Measurements from ENCODE around the gene DGKD.
"Not testable (repeated sequence)": the region's sequence is repeated elsewhere in the genome, so short reads cannot be mapped to it uniquely, and the experiment has no call there.

Gene DGKD

DNA sequence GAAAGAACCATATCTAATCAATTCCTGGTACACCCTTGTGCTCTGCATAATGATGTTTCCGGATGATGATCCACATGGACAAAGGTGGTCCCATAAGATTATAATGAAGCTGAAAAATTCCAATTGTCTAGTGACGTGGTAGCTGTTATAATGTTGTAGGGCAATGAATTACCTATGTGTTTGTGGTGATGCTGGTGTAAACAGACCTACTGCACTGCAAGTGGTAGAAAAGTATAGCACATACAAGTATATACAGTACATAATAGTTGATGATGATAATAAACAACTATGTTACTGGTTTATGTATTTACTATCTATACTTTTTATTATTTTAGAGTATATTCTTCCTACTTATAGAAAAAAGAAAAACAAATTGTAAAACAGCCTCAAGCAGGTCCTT, 8.4 kb downstream of the DGKD start:
- DNase-seq = no peak

DNA sequence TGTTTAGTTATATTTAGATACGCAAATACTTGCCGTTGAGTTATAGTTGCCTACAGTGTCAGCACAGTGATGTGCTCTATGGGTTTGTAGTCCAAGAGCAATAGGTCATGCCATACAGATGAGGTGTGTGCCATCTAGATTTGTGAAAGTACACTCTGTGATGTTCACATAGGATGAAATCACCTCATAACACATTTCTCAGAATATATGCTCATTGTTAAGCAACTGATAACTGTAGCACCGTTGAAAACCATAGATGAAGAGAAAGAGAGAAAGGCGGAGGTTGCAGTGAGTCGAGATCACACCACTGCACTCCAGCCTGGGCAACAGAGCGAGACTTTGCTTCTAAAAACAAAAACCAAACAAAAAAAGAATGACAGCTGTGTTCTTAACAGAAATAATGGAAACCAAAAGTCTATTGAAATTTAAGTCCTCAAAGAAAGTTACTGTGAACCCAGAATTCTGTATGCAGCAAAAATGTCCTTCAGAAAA, 9.5 kb downstream of the DGKD start:
- DNase-seq = no peak

DNA sequence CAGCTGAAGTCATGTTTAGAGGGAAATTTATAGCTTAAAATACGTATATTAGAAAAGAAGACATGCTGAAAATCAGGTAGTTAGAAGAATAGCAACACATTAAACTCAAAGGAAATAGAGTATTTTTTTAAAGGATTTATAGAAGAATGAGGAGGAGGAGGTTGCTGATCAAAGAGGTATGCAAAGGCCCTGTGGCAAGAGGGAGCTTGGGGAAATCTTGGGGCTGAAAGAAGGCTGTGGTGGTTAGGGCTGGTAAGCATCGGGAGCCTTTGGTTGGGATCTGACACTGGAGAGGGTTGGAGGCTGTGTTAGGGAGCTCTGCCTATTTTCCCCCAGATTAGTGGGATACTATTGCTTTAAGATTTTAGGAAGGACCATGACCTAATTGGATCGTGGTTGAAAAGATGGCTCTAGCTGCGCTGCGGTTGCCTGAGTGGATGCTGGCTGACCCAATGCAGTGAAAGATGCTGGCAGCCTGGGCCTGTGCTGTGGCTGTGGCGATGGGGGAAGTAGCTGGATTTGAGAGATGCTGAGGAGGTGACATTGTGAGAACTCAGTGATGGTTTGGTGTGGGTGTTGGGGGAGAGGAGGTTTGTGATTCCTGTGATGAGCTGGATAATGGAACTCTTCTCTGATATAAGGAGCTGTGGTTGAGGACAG, 11.7 kb downstream of the DGKD start:
- DNase-seq = no peak

DNA sequence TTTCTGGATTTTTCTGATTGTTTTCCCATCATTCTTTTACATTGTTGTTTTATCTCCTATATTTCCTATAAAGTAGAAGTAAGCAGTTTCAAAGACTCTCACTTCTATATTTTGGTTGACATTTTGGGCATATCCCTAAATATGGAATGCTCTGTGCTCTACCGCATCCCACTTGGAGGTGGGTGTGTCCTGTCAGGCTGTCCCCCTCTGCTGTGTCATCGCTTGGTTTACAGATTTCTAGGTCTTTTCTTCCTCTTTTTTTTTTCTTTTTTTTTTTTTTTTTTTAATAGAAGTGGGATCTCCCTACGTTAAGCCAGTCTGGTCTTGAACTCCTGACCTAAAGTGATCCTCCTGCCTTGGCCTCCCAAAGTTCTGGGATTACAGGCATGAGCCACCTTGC, 13.3 kb downstream of the DGKD start:
- DNase-seq = no peak

DNA sequence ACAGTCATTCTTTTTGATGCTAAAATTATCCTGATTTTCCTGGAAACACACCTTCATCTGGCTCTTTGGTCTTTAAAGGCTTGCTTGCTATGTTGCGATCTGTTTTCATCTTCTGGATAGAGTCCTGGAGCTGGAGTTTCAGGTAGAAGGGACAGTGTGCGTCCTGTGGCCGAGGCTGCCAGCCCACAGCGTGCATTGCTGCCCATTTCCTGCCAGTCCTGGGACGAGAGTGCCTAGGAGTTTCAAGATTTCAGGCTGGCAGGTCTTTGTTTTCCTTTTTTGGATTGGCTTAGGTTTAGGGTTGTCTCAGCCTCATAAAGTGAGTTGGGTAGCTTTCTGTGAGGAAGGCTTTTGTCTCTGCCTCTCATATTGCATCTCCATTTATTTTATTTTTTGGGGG, 14.5 kb downstream of the DGKD start:
- DNase-seq = no peak

DNA sequence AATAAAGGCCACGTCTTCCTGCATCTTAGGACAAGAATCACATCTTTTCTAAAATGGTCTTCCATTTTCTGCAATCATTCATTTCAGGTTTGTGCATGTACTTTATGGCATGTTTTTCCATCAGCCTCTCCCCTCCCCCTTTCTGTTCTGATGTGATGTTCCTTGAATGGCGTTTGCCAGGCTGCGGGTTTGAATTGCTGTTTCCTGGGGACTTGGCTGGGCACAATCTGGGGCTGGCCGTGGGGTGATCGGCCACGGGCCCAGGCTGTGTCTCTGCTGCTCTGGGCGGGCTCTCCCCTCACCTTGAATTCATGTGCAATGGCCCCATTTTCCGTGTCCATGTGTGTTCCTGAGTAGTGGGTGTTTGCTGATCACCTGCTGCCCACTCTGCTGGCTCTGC, 15.2 kb downstream of the DGKD start:
- DNase-seq = no peak

DNA sequence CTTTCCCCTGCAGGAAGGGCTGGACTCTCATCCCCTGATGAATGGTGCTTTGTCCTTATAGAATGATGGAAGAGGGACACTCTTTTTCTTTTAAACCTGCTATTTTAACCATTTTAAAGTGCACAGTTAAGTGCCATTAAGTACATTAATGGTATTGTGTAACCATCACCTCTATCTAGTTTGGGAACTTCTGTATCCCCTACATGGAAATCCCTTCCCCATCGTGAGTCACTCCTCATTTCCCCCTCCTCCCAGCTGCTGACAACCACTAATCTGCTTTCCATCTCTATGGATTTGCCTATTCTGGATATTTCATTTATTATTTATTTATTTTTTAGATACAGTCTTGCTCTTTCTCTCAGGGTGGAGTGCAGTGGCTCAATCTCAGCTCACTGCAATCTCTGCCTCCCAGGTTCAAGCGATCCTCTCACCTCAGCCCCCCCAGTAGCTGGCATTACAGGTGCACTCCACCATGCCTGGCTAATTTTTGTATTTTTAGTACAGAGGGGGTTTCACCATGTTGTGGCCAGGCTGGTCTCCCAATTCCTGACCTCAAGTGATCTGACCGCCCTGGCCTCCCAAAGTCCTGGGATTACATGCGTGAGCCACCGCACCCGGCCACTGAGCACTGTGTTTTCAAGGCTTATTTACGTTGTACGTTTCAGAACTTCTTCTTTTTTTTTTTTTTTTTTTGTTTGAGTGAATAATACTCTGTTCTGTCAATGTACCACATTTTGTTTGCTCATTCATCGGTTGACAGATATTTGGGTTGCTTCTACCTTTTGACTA, 15.8 kb downstream of the DGKD start:
- DNase-seq = no peak

DNA sequence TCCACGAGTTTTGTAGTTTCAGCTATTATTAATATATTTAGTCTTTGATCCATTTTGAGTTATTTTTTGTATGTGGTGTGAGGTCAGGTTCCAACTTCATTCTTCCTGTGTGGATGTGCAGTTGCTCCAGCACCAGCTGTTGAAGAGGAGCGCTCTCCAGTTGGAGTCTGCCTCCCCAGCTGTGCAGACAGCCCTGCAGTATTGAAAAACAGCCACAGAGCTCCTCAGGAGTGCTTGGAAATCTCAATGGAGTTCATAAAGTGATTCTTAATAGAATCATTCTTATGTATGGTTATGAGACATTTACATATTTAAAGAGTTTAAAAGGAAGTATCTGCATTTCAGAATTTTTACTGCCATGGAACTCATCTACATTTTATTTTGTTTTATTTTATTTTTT, 17.3 kb downstream of the DGKD start:
- DNase-seq = no peak

DNA sequence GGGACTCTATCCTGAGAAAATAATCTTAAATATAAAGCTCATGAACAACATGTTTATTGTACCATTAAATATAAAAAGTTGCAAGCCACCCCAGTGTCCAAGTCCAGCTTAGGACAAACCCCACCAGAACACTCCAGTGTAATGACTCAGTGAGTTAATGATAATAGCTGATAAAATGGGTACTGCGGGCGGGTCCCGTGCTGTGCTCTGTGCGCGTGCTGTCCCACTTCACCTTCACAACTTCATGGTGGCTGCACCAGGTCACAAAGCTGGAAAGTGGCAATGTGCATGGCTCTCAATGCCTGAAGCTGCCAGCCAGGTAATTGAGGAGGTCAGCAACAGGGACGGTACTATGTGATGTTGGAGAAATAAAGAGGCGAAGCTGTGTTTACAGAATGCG, 18.6 kb downstream of the DGKD start:
- no peak for DNase-seq

DNA sequence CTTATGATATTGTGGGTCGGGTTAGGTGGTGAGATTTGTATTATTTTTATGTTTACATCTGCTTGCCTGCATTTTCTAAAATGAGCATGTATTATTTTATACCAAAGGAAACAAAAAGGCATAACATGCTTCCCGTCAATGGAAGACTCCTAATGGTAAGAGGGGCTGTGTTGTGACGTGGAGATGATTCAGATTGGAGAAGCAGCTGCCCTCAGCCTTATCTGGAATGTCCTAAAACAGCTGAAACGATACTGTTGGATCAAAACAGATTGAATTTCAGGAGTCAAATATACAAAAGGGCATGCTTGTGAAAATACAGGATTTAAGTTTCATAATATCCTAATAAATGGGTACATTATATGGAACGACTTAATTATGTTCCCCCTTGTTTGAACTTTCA, 19.0 kb downstream of the DGKD start:
- DNase-seq = no peak

DNA sequence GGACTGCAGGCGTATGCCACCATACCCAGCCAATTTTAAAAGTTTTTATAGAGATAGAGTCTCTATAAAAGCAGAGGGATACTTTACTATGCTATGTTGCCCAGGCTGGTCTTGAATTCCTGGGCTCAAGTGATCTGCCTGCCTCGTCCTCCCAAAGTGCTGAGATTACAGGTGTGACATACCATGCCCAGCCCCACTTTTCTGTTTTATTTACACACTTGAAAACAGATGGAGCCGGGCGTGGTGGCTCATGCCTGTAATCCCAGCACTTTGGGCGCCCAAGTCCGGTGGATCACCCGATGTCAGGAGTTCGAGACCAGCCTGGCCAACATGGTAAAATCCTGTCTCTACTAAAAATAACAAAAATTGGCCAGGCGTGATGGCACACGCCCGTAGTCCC, 20.5 kb downstream of the DGKD start:
- DNase-seq = not testable (repeated sequence)

DNA sequence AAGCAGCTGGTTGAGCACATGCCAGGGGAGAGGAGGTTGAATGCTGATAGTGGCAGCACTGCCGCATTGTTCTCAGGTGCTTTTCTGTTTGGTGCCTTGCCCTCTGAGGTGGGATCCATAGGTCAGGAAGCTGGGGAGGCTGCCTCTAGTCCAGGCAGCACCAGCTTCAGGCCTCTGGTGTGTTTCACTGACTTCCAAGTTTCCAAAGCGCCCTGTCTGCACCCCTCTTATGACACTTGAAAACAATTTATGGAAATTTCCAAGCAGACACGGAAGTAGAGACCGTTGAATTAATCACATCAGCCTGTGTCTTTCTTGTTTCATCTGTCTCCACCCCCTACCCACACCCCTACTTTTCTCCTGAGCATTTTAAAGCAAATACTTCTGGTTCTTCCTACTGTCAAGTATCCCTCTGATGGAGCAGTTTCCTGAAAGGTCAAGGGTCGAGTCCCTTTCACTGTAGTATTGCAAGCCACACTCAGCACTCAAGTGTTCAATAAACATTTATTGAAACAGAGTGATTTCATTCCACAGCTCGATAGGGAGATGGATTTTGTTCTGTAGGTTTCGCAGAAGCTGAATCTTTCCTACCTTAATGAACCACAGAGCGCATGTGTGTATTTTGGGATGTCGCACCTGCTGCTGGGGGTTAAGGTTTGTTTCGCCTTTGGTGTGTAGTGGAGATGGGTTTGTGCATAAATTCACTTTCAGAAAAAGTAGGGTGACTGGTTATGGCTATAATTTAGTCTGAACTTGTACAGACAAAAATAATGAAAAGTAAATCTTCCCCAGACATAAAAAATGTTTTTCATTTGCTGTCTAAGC, 21.4 kb downstream of the DGKD start:
- no peak for DNase-seq

DNA sequence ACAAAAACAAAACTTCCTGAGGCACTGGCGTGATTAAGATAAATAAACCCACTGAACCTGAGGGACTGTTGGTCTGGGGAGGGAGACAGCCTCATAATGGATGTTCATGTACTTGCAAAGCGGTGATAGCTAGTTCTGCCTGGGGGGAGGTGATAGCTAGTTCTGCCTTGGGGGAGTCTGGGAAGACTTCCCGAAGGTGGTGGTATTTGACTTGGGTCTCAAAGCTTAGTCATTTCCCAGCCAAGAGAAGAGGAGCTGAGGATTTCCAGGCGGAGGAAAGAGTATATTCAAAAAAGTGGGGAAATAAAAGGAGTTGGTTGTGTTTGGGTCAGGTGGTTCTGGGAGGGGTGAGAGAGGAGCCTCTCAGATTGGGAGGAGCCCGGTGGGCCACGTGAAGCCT, 24.7 kb downstream of the DGKD start:
- no peak for DNase-seq

DNA sequence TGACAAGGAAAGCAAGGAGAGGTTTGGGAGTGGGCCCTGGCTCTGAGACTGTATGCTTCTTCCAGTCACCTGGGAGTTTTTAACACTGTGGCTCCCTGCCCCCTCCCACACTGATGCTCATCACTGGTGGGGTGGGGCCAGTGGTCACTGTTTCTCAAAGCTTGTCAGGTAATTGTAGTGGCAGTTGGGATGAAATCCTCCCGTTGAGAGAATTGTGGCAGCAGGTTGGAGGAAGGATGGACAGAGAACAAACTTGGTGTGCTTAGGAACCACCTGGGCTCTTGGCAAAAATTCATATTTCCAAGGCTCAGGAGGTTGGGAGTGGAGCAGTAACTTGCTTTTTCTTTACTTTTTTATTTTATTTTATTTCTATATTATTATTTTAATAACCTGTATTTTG, 25.1 kb downstream of the DGKD start:
- DNase-seq = no peak

DNA sequence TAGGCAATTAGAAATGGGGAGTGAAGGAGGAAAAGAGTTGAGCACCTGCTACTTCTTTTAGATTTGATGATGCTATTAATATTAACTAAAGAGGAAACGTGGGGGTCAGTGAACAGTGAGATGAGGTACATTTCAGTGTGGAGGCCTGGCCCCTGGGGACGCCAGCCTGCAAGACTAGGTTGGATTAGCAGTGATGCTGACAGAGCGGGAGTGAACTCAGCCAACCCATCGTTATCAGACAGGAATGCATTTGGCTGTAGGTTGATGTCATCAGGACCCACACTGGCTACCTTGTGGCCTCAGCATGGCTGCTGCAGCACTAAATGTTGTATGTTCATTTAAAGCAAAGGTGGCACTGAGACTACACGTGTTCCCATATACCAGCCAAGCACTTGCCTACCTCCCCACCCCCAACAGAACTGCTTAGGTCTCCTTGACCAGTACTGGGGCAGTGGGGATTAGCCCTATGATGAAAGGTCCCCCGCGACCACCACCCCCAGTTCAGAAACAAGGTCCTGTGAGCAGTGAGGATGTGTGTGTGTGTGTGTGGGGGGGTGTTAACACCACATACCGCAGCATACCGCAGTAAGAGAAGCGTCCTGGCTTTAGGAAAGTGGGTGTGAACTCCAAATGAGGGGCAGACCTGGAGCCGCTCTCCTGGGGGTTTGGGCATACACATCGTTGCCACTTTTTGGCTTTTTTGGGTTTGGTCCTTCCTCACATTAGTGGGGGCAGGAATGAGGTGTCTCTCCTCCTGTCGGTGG, 26.0 kb downstream of the DGKD start:
- no peak for DNase-seq

DNA sequence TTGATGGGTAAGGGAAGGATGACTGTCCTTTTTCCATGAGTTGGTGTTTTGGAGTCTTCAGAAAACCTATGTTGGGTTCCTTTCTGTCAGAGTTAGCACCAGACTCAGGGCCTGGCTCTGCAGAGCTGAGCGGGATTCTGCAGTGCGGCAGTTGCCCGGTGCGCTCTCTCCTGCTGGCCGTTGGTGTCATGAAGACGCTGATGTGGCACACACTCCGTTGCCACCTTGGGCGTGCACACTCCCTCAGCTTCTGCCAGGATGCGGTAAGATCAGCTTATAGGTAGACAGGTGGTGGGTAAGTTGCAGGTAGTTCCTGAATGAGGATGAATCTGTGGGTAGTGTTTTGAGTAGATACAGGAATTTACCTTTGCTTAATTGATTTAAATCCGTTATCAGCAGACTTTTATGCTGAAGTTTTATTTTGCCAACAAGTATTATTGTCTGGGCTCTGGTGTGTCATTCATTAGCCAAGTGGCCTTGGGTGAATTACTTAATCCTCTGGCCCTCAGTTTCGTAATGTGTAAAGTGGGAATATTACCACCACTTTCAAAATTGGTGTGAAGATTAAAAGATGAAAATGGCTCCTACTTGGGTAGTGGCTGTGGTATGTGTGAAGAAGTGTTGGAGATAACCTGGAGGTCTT, 26.8 kb downstream of the DGKD start:
- DNase-seq = no peak

DNA sequence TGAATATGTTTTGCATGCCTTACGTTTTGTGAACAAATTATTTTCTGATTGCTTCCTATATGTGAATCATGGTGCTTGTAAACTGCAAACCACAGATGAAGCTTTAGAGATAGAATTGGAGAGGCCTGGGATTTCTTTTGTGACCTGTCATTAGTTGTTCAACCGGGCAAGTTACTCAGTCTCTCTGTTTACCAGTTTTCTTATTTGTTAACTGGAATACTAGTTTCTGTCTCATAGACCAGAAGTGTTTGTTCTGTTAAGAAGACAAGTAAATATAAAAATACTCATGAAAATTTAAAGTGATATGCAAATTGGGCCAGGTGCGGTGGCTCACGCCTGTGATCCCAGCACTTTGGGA, 27.3 kb downstream of the DGKD start:
- DNase-seq = no peak

DNA sequence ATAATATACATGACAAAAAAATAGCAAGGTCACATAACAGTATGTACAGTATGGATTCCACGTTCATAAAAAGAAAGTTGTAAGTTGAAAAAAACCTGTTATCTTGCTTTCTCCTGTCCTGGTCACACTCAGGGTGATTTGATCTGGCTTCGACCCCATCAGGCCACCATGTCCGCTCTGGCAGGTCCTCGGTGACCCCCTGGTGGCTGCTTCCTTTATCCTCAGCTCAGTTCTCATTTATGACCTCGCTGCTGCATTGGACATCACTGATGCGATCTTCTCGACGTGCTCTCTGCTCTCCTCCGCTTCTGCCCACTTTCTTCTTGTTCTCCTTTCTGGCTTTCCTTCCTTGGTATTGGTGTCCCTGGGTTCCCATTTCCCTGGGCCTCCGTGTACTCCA, 29.7 kb downstream of the DGKD start:
- DNase-seq = no peak

DNA sequence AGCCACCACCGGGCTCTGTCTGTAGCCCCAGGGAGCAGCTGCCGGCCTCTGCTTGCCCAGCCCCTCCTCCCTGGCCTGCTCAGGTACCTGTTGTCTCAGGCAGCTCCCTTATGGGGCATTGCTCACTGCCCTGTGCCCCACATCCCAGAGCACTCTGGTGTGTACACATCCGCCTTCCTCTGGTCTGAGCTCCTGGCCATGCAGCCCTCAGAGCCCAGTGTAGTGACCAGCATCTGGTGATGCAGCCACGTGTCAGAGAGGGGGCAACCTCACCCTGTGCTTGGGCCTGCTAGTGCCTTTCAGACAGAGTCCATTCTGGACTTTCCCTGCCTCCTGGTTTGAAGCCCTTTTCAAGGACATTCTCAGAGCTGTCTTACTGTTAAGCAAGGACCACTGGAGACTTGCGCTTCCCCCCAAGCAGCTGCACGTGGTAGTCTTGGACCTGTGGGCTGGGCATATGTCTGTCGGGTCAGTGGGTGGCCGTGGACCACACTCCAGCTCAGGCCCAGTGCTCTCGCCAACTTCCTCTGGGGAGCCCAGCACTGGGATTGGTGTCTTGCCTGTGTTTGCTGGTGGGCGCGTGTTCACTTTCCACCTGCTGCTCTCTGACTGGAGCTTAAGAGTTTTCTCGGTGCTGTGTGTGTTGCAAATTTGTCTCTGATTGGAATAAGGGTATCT, 30.7 kb downstream of the DGKD start:
- DNase-seq = no peak

DNA sequence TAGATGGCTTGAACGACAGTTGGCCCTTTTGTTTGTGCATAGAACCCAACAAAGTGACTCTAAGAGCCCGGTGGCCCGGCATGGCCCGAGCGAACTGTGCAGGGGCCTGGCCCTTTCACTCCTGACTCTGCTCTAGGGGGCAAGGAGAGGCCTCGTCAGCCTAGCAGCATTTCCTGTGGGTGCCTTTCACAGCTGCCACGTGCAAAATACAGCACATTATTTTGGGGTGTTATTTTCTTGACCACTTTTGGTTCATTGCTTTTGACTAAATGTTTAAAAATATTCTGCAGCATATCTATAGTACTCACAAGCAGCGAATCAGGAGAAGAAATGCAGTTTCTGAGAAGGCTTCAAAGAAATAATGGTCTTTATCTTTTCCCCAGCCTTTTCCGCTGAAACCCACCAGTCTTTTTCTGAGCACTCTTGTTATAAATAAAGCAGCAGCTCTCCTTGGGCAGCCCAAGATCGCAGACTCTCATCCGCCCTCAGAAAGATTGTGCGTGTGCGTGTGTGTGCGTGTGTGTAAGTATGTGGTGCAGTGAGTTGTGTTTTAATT, 31.3 kb downstream of the DGKD start:
- DNase-seq = no peak

DNA sequence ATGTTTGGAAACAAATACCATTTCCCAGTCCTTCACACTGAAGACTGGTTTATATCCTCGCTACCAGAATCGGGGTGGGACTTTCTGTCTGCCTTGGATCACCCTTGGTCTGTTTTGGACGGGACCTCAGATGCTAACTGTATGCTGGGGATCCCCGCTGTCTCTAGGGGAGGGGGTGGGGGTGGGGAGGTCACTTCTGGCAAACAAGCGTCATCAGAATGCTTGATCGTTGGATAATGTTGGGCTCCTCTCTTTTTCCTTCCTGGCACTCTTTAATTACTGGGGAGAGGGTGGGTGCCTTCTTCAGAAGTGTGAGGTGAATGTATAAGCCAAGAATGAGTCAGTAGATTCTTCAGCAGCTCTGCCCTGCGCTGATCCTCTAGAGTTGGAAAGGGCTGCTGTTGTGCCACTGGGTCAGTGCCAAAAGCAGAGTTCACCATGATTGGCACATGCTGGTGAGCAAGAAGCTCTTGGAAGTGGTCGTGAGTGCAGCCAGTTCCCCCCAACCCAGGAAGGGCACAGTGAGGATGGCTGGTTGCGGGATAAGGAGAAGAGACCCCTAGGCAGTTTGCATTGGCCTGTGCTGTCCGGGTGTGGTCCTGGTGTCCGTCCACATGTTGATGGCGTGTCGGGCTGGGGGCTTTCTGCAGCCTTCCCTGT, 32.2 kb downstream of the DGKD start:
- no peak for DNase-seq

Data from amniotic stem cell (primary cell).